Uterus (tissue), 4 donors: Measurements from ENCODE around the gene TAC3. TPM values are rescaled to one million over a fixed set of nuclear protein-coding genes. Genes with fewer than 3 reads are reported as not detected.
A peak's percentile ranks its signal among the peaks of the same experiment; 100 is the strongest.

Source experiments
- DNase-seq, 2 donors: peaks; one replicate each; pipeline ENCODE4 v3.0.0-alpha.2; 2019 to 2020
- H3K27ac ChIP-seq, 2 donors: fragments of 200-600 bp; sonication (generic); 1 replicate in 1 of 2; 2 replicates in 1 of 2; pipeline ENCODE4 v1.5.1; 2016 to 2018
- H3K27me3 ChIP-seq, 2 donors: fragments of 200-600 bp; sonication (generic); one replicate each; pipeline ENCODE4 v1.5.1; 2018 to 2019; ENCODE audit warnings: control low read depth in 1 of 2
- H3K36me3 ChIP-seq, 2 donors: fragments of 200-600 bp; sonication (generic); one replicate each; pipeline ENCODE4 v1.5.1; 2019; ENCODE audit warnings: control low read depth in 1 of 2
- H3K4me1 ChIP-seq, 2 donors: fragments of 200-600 bp; sonication (generic); one replicate each; pipeline ENCODE4 v1.5.1; 2018 to 2019; ENCODE audit warnings: control low read depth in 1 of 2
- H3K4me3 ChIP-seq, 2 donors: fragments of 200-600 bp; sonication (generic); 1 replicate in 1 of 2; 2 replicates in 1 of 2; pipeline ENCODE4 v1.5.1; 2018 to 2019; ENCODE audit warnings: mild to moderate bottlenecking in 1 of 2
- H3K9me3 ChIP-seq, 2 donors: fragments of 200-600 bp; sonication (generic); one replicate each; pipeline ENCODE4 v1.5.1; 2019; ENCODE audit warnings: control low read depth in 1 of 2
- POLR2A ChIP-seq, 2 donors: fragments of 450-650 bp; IDR thresholded peaks; one replicate each; pipeline ENCODE4 v1.6.1; 2016; ENCODE audit warnings: antibody characterized with exemption in 2 of 2, mild to moderate bottlenecking in 1 of 2, moderate library complexity in 1 of 2
- intact Hi-C: fragments of 100-400 bp; cut with DNase I; formaldehyde crosslinking; loops from one replicate; pipeline ENCODE4 v1.15.1; 2023; ENCODE audit warnings: low total_unique reads
- total RNA-seq, 4 donors: library from RNA; depleted of rRNA in 3 of 4; stranded (reverse); fragments of >200 nt in 3 of 4; gene quantifications; one replicate each; pipeline versions ENCODE4 v1.1.0 to v1.2.4, GENCODE V29; 2014 to 2023
- TF ChIP-seq, protein P1 (sequence below), 4 experiments: fragments of 200-600 bp in 2 of 4; fragments of 450-650 bp in 2 of 4; sonication (generic) in 2 of 4; IDR thresholded peaks; one replicate each; pipeline ENCODE4 v1.5.1; 2016 to 2019; ENCODE audit warnings: antibody characterized with exemption in 4 of 4, mild to moderate bottlenecking in 2 of 4, moderate library complexity in 1 of 4
- donor health status: DM: yes; HTN: yes; CAD: no.

Gene TAC3
- total RNA-seq, 4 donors from 2014 or later: not detected

DNA sequence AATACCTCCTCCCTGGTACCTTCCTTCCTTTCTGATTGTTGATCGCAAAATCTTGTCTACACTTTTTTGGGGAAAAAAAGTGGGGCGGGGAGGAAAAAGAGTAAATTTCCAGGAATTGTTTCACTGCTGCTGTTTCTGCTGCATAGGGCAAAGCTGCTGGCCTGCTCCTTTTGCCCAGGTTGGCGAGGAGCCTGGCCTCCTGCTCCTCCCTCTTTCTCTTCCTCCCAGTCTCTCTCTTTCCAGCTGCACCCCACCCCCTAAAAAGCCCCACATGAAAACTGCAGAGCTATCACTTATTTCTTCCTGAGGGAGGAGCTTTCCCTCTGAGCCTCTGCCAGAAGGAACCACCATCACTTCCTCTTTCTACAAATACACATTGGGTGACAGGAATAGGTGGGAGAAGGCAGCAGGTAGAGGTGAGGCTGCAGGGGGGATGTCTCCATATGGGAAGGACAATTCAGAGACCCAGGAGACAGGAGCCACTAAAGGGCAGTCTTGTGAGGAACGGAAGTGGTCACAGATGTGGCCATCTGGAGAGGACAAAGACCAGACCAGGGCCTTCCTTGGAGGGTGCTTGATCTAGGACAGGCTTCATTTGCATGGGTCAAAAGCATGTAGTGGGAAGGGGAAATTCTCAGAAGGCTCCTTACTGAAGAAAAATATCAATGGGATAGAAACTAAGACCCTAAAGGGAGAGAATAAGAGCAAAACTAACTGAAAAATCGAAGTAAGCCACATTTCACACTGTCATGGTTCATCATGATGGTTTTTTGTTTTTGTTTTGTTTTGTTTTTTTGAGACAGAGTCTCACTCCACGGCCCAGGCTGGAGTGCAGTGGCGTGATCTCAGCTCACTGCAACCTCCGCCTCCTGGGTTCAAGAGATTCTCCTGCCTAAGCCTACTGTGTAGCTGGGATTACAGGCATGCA lies 24.7 kb downstream of the TAC3 start:
- TF ChIP-seq, protein P1, sequence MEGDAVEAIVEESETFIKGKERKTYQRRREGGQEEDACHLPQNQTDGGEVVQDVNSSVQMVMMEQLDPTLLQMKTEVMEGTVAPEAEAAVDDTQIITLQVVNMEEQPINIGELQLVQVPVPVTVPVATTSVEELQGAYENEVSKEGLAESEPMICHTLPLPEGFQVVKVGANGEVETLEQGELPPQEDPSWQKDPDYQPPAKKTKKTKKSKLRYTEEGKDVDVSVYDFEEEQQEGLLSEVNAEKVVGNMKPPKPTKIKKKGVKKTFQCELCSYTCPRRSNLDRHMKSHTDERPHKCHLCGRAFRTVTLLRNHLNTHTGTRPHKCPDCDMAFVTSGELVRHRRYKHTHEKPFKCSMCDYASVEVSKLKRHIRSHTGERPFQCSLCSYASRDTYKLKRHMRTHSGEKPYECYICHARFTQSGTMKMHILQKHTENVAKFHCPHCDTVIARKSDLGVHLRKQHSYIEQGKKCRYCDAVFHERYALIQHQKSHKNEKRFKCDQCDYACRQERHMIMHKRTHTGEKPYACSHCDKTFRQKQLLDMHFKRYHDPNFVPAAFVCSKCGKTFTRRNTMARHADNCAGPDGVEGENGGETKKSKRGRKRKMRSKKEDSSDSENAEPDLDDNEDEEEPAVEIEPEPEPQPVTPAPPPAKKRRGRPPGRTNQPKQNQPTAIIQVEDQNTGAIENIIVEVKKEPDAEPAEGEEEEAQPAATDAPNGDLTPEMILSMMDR (IDR thresholded peaks at IDR 0.05): no peak
- intact Hi-C loops: no loop called here
- DNase-seq: peak in 1 of 2 donors; percentile 47

DNA sequence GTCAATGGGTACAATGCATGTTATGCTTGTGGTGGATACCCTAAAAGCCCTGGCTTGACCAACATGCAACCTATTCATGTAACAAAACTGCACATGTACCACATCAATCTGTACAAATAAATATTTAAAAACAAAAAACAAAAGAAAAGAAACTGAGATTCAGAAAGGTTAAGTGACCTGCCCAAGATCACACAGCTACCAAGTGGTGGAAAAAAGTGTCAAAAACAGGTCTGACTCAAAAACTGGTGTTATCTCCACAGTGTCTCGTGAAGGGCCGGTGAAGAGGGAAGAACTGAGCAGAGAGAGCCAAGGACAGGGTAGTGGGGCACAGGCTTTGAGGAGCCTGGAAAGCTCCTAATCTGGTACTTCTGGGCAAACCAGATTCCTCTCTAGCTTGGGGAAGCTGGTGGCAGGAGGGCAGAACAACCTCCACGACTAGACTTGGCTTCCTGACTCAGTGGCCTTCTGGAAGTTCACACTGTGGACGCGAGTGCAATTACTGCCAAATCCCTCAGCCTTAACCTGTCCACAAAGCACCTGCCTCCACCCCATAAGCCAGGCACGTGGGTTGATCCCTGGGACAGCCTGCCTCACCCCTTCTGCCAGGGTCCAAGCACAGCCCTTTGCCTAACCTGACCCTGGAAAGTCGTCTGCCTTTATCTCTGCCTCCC lies 25.5 kb downstream of the TAC3 start:
- intact Hi-C loops: no loop called here
- H3K9me3 ChIP-seq: no peaks in the 10 kb centered on the region

More for the DNA sequence above, 24.7 kb downstream of the TAC3 start:
- H3K4me1 ChIP-seq: peaks cover 0 to 5% of the 10 kb centered on the region in 2 donors
- no peak overlapping the region for H3K4me3 ChIP-seq
- no peaks in the 10 kb centered on the region for H3K9me3 ChIP-seq
- no peaks in the 10 kb centered on the region for H3K27me3 ChIP-seq
- peak overlapping the region in 1 of 2 donors; percentile 49 for H3K27ac ChIP-seq
- H3K36me3 ChIP-seq: no peaks in the 10 kb centered on the region

DNA sequence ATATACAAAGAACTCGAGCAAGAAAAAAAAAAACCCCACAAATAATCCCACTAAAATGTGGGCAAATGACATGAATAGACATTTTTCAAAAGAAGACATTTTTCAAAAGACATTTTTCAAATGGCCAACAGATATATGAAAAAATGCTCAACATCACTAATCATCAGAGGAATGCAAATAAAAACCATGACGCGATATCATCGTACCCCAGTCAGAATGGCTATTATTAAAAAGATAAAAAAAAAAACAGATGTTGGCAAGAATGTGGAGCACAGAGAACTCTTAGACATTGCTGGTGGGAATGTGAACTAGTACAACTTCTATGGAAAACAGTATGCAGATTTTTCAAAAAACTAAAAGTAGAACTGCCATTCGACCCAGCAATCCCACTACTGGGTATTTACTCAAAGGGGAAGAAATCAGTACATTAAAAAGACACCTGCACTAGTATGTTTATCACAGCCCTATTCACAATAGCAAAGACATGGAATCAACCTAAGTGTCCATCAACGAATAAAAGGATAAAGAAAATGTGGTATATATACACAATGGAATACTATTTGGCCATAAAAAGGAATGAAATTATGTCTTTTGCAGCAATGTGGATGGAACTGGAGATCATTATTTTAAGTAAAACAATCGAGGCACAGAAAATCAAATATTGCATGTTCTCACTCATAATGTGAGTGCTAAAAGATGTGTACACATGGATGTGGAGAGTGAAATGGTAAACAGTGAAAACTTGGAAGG lies 26.3 kb downstream of the TAC3 start:
- Histone ChIP-seq H3K36me3 (no peaks in the 10 kb centered on the region), H3K4me3 (no peak overlapping the region), H3K9me3 (no peaks in the 10 kb centered on the region), H3K27ac (no peak overlapping the region), H3K27me3 (no peaks in the 10 kb centered on the region), H3K4me1 (peaks cover 0 to 5% of the 10 kb centered on the region in 2 donors)
- no peak for DNase-seq
- no peak for TF ChIP-seq POLR2A (IDR thresholded peaks at IDR 0.05)
- TF ChIP-seq, protein P1 (IDR thresholded peaks at IDR 0.05): no peak
- intact Hi-C loops: no loop called here

More for the DNA sequence above, 25.5 kb downstream of the TAC3 start:
- H3K27ac ChIP-seq: peak overlapping the region in 1 of 2 donors; percentile 45
- H3K4me1 ChIP-seq: peaks cover 0 to 5% of the 10 kb centered on the region in 2 donors
- no peaks in the 10 kb centered on the region for H3K27me3 ChIP-seq
- H3K4me3 ChIP-seq: no peak overlapping the region
- no peaks in the 10 kb centered on the region for H3K36me3 ChIP-seq
- TF ChIP-seq, protein P1 (IDR thresholded peaks at IDR 0.05): no peak
- TF ChIP-seq POLR2A (IDR thresholded peaks at IDR 0.05): no peak
- no peak for DNase-seq

DNA sequence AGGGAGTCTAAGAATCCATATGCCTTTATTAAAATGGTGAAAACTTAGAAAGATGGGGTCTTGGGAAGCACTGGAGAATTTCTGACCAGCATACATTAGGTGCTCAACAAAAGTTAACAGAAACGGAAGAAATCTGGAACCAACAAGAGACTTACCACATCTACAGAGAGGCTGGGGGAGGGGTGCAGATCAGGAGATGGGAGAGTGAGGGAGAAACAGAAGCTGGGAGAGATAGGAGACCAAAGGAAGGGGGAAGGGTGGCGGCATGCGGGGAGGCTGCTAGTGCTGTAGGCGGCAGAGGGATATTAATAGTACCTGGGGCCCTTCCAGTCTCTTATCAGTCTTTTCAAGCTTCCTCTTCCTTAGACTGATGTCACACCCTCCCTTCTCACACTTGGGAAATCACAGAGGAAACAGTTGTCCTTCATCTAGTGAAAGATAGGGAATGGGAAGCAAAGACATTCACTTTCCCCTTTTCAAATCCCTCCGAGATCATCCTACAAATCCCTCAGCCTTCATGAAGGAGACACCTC lies 28.1 kb downstream of the TAC3 start:
- H3K4me3 ChIP-seq: no peak overlapping the region
- intact Hi-C loops: no loop called here
- peaks cover 0 to 5% of the 10 kb centered on the region in 2 donors for H3K4me1 ChIP-seq
- no peaks in the 10 kb centered on the region for H3K9me3 ChIP-seq
- no peaks in the 10 kb centered on the region for H3K36me3 ChIP-seq
- TF ChIP-seq, protein P1 (IDR thresholded peaks at IDR 0.05): no peak
- TF ChIP-seq POLR2A (IDR thresholded peaks at IDR 0.05): no peak
- DNase-seq: no peak
- no peaks in the 10 kb centered on the region for H3K27me3 ChIP-seq
- H3K27ac ChIP-seq: no peak overlapping the region
